Measurements from ENCODE around the gene DVL1.

The DVL1 gene

DNA sequence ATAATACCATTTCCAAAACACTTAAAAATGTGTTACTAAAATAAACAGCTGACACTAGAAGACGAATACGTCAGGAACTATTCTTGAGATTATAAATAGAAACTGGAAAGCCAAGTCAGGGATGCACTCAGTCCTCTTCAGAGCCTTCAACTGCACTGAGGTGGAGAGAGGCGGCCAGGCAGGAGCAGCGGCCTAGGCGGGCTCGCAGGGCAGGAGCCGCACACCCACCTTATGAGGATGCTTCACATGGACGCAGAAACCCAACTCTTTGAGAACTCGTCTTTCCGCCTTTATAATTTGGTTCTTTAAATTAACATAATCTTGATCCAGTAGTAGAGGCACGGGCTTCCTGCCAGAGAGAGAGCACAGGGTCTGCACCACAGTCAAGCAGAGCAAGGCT is 45.9 kb upstream of the DVL1 start:
- peak overlapping the region; percentile 27 for H3K4me2 ChIP-seq (ENCODE audit: low read depth, low read length, poor library complexity, severe bottlenecking)
- H3F3A ChIP-seq (ENCODE audit: low read depth) = peaks cover 4% of the 10 kb centered on the region; the same call in 1 of the 2 replicates
- peaks cover 60% of the 10 kb centered on the region; the same call in 1 of the 2 replicates for H3K36me3 ChIP-seq (ENCODE audit: insufficient read depth, low read length)
- H3K27me3 ChIP-seq (ENCODE audit: insufficient read depth, low read length, poor library complexity, severe bottlenecking) = peaks cover 6% of the 10 kb centered on the region
- no peak for TF ChIP-seq EZH2phosphoT487 (IDR thresholded peaks at IDR 0.05; ENCODE audit: borderline replicate concordance)
- TF ChIP-seq, protein P1, sequence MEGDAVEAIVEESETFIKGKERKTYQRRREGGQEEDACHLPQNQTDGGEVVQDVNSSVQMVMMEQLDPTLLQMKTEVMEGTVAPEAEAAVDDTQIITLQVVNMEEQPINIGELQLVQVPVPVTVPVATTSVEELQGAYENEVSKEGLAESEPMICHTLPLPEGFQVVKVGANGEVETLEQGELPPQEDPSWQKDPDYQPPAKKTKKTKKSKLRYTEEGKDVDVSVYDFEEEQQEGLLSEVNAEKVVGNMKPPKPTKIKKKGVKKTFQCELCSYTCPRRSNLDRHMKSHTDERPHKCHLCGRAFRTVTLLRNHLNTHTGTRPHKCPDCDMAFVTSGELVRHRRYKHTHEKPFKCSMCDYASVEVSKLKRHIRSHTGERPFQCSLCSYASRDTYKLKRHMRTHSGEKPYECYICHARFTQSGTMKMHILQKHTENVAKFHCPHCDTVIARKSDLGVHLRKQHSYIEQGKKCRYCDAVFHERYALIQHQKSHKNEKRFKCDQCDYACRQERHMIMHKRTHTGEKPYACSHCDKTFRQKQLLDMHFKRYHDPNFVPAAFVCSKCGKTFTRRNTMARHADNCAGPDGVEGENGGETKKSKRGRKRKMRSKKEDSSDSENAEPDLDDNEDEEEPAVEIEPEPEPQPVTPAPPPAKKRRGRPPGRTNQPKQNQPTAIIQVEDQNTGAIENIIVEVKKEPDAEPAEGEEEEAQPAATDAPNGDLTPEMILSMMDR (conservative IDR thresholded peaks at IDR 0.05; ENCODE audit: low read length) = no peak
- H3K9ac ChIP-seq (ENCODE audit: low read depth, low read length, poor library complexity, severe bottlenecking) = no peak overlapping the region
- peaks cover 70% of the 10 kb centered on the region for H3K79me2 ChIP-seq (ENCODE audit: insufficient read depth, low read length)
- no peaks in the 10 kb centered on the region for H3K9me3 ChIP-seq (ENCODE audit: insufficient read depth, low read depth, low read length)
- no peaks in the 10 kb centered on the region for H3K9me2 ChIP-seq (replicated peaks; ENCODE audit: low read depth, low read length)
- H2AFZ ChIP-seq (ENCODE audit: low read length) = no peak overlapping the region
- no peak overlapping the region for H3K4me3 ChIP-seq (ENCODE audit: low read length, poor library complexity, severe bottlenecking)
- H3K4me1 ChIP-seq (ENCODE audit: insufficient read depth, low read length, poor library complexity, severe bottlenecking) = peaks cover 19% of the 10 kb centered on the region
- H4K20me1 ChIP-seq (ENCODE audit: insufficient read depth, low read length, poor library complexity, severe bottlenecking) = peaks cover 26% of the 10 kb centered on the region

- peaks cover 6% of the 10 kb centered on the region for H3K27me3 ChIP-seq (ENCODE audit: insufficient read depth, low read length, poor library complexity, severe bottlenecking)
These were observed 44.9 kb upstream of the DVL1 start for GRCh38 chr1:1394116-1394515.

DNA sequence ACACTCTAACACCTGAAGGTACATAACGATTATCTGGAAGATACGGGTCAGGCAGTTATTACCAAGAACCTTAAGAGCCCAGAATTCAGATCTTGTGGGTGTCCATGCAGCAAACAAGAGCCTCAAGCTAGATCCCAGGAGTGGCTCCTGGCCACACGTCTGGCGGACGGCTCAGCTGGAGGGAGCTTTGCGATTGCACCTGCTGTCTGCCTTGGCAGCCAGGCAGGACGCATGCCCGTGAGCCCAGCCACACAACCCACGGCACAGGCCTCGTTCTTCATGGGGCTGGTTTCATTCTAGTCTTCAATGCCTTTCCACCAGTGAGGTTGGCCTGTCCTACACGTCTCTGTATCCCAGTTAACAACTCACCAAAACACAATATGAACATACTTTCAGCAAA is 44.2 kb upstream of the DVL1 start:
- Histone ChIP-seq H3K36me3 (ENCODE audit: insufficient read depth, low read length) (peaks cover 77% of the 10 kb centered on the region; the same call in 1 of the 2 replicates), H3K9ac (ENCODE audit: low read depth, low read length, poor library complexity, severe bottlenecking) (no peak overlapping the region), H3K79me2 (ENCODE audit: insufficient read depth, low read length) (peaks cover 57% of the 10 kb centered on the region)

More at GRCh38 chr1:1394116-1394515, 44.9 kb upstream of the DVL1 start:
- Histone ChIP-seq H2AFZ (ENCODE audit: low read length) (no peak overlapping the region), H3K4me3 (ENCODE audit: low read length, poor library complexity, severe bottlenecking) (no peak overlapping the region), H4K20me1 (ENCODE audit: insufficient read depth, low read length, poor library complexity, severe bottlenecking) (peaks cover 22% of the 10 kb centered on the region), H3F3A (ENCODE audit: low read depth) (peaks cover 4% of the 10 kb centered on the region; the same call in 1 of the 2 replicates), H3K4me2 (ENCODE audit: low read depth, low read length, poor library complexity, severe bottlenecking) (no peak overlapping the region), H3K79me2 (ENCODE audit: insufficient read depth, low read length) (peaks cover 63% of the 10 kb centered on the region), H3K9me2 (replicated peaks; ENCODE audit: low read depth, low read length) (no peaks in the 10 kb centered on the region), H3K36me3 (ENCODE audit: insufficient read depth, low read length) (peaks cover 71% of the 10 kb centered on the region; the same call in 1 of the 2 replicates), H3K9me3 (ENCODE audit: insufficient read depth, low read depth, low read length) (no peaks in the 10 kb centered on the region), H3K4me1 (ENCODE audit: insufficient read depth, low read length, poor library complexity, severe bottlenecking) (peaks cover 18% of the 10 kb centered on the region), H3K9ac (ENCODE audit: low read depth, low read length, poor library complexity, severe bottlenecking) (no peak overlapping the region)
- TF ChIP-seq EZH2phosphoT487 (IDR thresholded peaks at IDR 0.05; ENCODE audit: borderline replicate concordance) = no peak
- TF ChIP-seq, protein P1 (conservative IDR thresholded peaks at IDR 0.05; ENCODE audit: low read length) = no peak

More for the DNA sequence above, 44.2 kb upstream of the DVL1 start:
- TF ChIP-seq EZH2phosphoT487 (IDR thresholded peaks at IDR 0.05; ENCODE audit: borderline replicate concordance) = no peak
- TF ChIP-seq, protein P1 (conservative IDR thresholded peaks at IDR 0.05; ENCODE audit: low read length) = no peak
- no peaks in the 10 kb centered on the region for H3K9me3 ChIP-seq (ENCODE audit: insufficient read depth, low read depth, low read length)
- H4K20me1 ChIP-seq (ENCODE audit: insufficient read depth, low read length, poor library complexity, severe bottlenecking) = peaks cover 21% of the 10 kb centered on the region
- H3K4me2 ChIP-seq (ENCODE audit: low read depth, low read length, poor library complexity, severe bottlenecking) = no peak overlapping the region
- no peak overlapping the region for H2AFZ ChIP-seq (ENCODE audit: low read length)
- H3K4me3 ChIP-seq (ENCODE audit: low read length, poor library complexity, severe bottlenecking) = no peak overlapping the region
- H3F3A ChIP-seq (ENCODE audit: low read depth) = peaks cover 4% of the 10 kb centered on the region; the same call in 1 of the 2 replicates
- peaks cover 16% of the 10 kb centered on the region for H3K4me1 ChIP-seq (ENCODE audit: insufficient read depth, low read length, poor library complexity, severe bottlenecking)
- no peaks in the 10 kb centered on the region for H3K9me2 ChIP-seq (replicated peaks; ENCODE audit: low read depth, low read length)
- no peaks in the 10 kb centered on the region for H3K27me3 ChIP-seq (ENCODE audit: insufficient read depth, low read length, poor library complexity, severe bottlenecking)
